MM.1S (cell line): ENCODE data around the gene KRT80.

Source experiments
- DNase-seq: peaks from one replicate; pipeline ENCODE4 v3.0.0-alpha.2; 2015
- H2AFZ ChIP-seq: fragments of 300-600 bp; sonication (generic); 2 replicates; pipeline ENCODE4 v1.6.0; 2016; ENCODE audit warnings: antibody characterized with exemption, low read length
- H3F3A ChIP-seq: fragments of 300-600 bp; sonication (generic); 2 replicates; pipeline ENCODE4 v1.6.1; 2016; ENCODE audit warnings: mild to moderate bottlenecking, antibody characterized with exemption, low read length, moderate library complexity, mixed read lengths; ENCODE audit not compliant: insufficient read depth
- H3K27ac ChIP-seq: fragments of 300-600 bp; sonication (generic); 2 replicates; pipeline ENCODE4 v1.5.1; 2016; ENCODE audit warnings: mild to moderate bottlenecking, low read length
- H3K27me3 ChIP-seq: fragments of 300-600 bp; sonication (generic); replicated peaks from 2 replicates; pipeline ENCODE4 v1.6.0; 2016; ENCODE audit warnings: low read length; ENCODE audit not compliant: insufficient read depth
- H3K36me3 ChIP-seq: fragments of 300-600 bp; sonication (generic); replicated peaks from 2 replicates; pipeline ENCODE4 v1.6.1; 2016; ENCODE audit warnings: mild to moderate bottlenecking, low read length, mixed read lengths; ENCODE audit not compliant: insufficient read depth
- H3K4me1 ChIP-seq: fragments of 300-600 bp; sonication (generic); 2 replicates; pipeline ENCODE4 v1.6.1; 2016; ENCODE audit warnings: low read length, mixed read lengths
- H3K4me2 ChIP-seq: fragments of 300-600 bp; sonication (generic); 2 replicates; pipeline ENCODE4 v1.6.0; 2016; ENCODE audit warnings: low read depth, low read length
- H3K4me3 ChIP-seq: fragments of 300-600 bp; sonication (generic); 2 replicates; pipeline ENCODE4 v1.5.1; 2016; ENCODE audit warnings: low read length, mixed read lengths
- H3K79me2 ChIP-seq: fragments of 300-600 bp; sonication (generic); 2 replicates; pipeline ENCODE4 v1.6.1; 2016; ENCODE audit warnings: mixed run types, low read length, mixed read lengths
- H3K9ac ChIP-seq: fragments of 300-600 bp; sonication (generic); 2 replicates; pipeline ENCODE4 v1.6.1; 2016; ENCODE audit warnings: low read length, mixed read lengths
- H3K9me2 ChIP-seq: fragments of 300-600 bp; sonication (generic); replicated peaks from 2 replicates; pipeline ENCODE4 v1.6.1; 2016; ENCODE audit warnings: mild to moderate bottlenecking, low read length, mixed read lengths; ENCODE audit not compliant: insufficient read depth
- H3K9me3 ChIP-seq: fragments of 300-600 bp; sonication (generic); replicated peaks from 2 replicates; pipeline ENCODE4 v1.6.1; 2016; ENCODE audit warnings: mild to moderate bottlenecking, low read length, mixed read lengths; ENCODE audit not compliant: insufficient read depth
- H4K20me1 ChIP-seq: fragments of 300-600 bp; sonication (generic); 2 replicates; pipeline ENCODE4 v1.6.1; 2016; ENCODE audit warnings: mild to moderate bottlenecking, low read length, moderate library complexity, mixed read lengths; ENCODE audit not compliant: insufficient read depth
- CTCF ChIP-seq: fragments of 300-600 bp; sonication (generic); IDR thresholded peaks from 2 replicates; pipeline ENCODE4 v1.5.1; 2016; ENCODE audit warnings: antibody characterized with exemption, low read length, mixed read lengths
- EZH2 ChIP-seq: fragments of 300-600 bp; sonication (generic); optimal IDR thresholded peaks from 2 replicates; pipeline ENCODE3; 2017; ENCODE audit warnings: low read depth, mild to moderate bottlenecking, antibody characterized with exemption, low read length, mixed read lengths
- EZH2phosphoT487 ChIP-seq: fragments of 300-600 bp; sonication (generic); IDR thresholded peaks from 2 replicates; pipeline ENCODE4 v1.6.1; 2018; ENCODE audit warnings: antibody characterized with exemption, low read length

Gene KRT80

GRCh38 chr12:52206304-52207040 lies 14.7 kb upstream of the KRT80 start:
- no peak overlapping the region for H3K4me2 ChIP-seq
- no peaks in the 10 kb centered on the region for H3K9me2 ChIP-seq
- H3K27ac ChIP-seq, result no peak overlapping the region
- TF ChIP-seq EZH2phosphoT487 (no peak), CTCF (no peak), EZH2 (no peak)
- no peak overlapping the region for H3K9ac ChIP-seq
- no peak for DNase-seq
- no peak overlapping the region for H3K4me3 ChIP-seq
- no peaks in the 10 kb centered on the region for H3K9me3 ChIP-seq
- peaks cover 90% of the 10 kb centered on the region for H3K27me3 ChIP-seq
- no peaks in the 10 kb centered on the region for H3K4me1 ChIP-seq
- no peak overlapping the region for H2AFZ ChIP-seq
- no peaks in the 10 kb centered on the region for H3K36me3 ChIP-seq
- no peaks in the 10 kb centered on the region for H3F3A ChIP-seq
- H4K20me1 ChIP-seq, result no peaks in the 10 kb centered on the region
- H3K79me2 ChIP-seq, result no peaks in the 10 kb centered on the region

- Histone ChIP-seq H3K27ac (no peak overlapping the region), H3K9ac (no peak overlapping the region), H2AFZ (no peak overlapping the region), H3K9me3 (no peaks in the 10 kb centered on the region), H3K36me3 (no peaks in the 10 kb centered on the region), H3K4me2 (no peak overlapping the region), H3F3A (no peaks in the 10 kb centered on the region), H4K20me1 (no peaks in the 10 kb centered on the region), H3K9me2 (no peaks in the 10 kb centered on the region), H3K4me1 (no peaks in the 10 kb centered on the region), H3K79me2 (no peaks in the 10 kb centered on the region), H3K27me3 (peaks cover 91% of the 10 kb centered on the region), H3K4me3 (no peak overlapping the region)
- no peak for DNase-seq
- TF ChIP-seq EZH2, result no peak
- no peak for TF ChIP-seq EZH2phosphoT487
- TF ChIP-seq CTCF, result no peak
These were observed 13.9 kb upstream of the KRT80 start for GRCh38 chr12:52205612-52206303.

- no peak for DNase-seq
- H3K27ac ChIP-seq, result no peak overlapping the region
- TF ChIP-seq EZH2 (no peak), EZH2phosphoT487 (no peak), CTCF (no peak)
- H3K4me3 ChIP-seq, result no peak overlapping the region
- peaks cover 95% of the 10 kb centered on the region for H3K27me3 ChIP-seq
- no peaks in the 10 kb centered on the region for H3K9me2 ChIP-seq
- H4K20me1 ChIP-seq, result no peaks in the 10 kb centered on the region
- H3F3A ChIP-seq, result no peaks in the 10 kb centered on the region
- no peaks in the 10 kb centered on the region for H3K9me3 ChIP-seq
- H3K9ac ChIP-seq, result no peak overlapping the region
- H3K79me2 ChIP-seq, result no peaks in the 10 kb centered on the region
- H2AFZ ChIP-seq, result no peak overlapping the region
- H3K4me2 ChIP-seq, result no peak overlapping the region
- no peaks in the 10 kb centered on the region for H3K36me3 ChIP-seq
- no peaks in the 10 kb centered on the region for H3K4me1 ChIP-seq
These were observed 13.2 kb upstream of the KRT80 start for GRCh38 chr12:52204931-52205505.
